HepG2 (cell line): ENCODE measurements around the gene CCDC178. TPM values are rescaled to one million over a fixed set of nuclear protein-coding genes. Genes with fewer than 3 reads are reported as not detected.
A peak's percentile ranks its signal among the peaks of the same experiment; 100 is the strongest.

Experiments
- ATF6 ChIP-seq: sonication (generic); formaldehyde crosslinking; conservative IDR thresholded peaks from 2 replicates; pipeline ENCODE4 v1.4.0; 2020; ENCODE audit warnings: missing genetic modification reagents
- CEBPB ChIP-seq: IDR thresholded peaks from 2 replicates; pipeline ENCODE4 v1.6.1; 2011; ENCODE audit warnings: low read depth, low read length, improper control_type of control experiment, borderline replicate concordance
- CEBPG ChIP-seq: IDR thresholded peaks from 2 replicates; pipeline ENCODE4 v1.6.1; 2016
- EP300 ChIP-seq, 3 experiments: sonication (generic) in 1 of 3; formaldehyde crosslinking in 1 of 3; IDR thresholded peaks; 2 replicates each; pipeline versions ENCODE4 v1.5.1 to v1.6.1; 2011 to 2020; ENCODE audit warnings: low read depth in 2 of 3, low read length in 2 of 3, borderline replicate concordance in 1 of 3, improper control_type of control experiment in 1 of 3, mild to moderate bottlenecking in 1 of 3, missing genetic modification reagents in 1 of 3, moderate library complexity in 1 of 3
- GATAD2A ChIP-seq: IDR thresholded peaks from 2 replicates; pipeline ENCODE4 v1.6.1; 2016
- HMG20A ChIP-seq: IDR thresholded peaks from 2 replicates; pipeline ENCODE4 v1.6.1; 2016; ENCODE audit warnings: borderline replicate concordance
- KAT7 ChIP-seq: IDR thresholded peaks from 2 replicates; pipeline ENCODE4 v1.6.1; 2018; ENCODE audit warnings: borderline replicate concordance, missing compliant biosample characterization
- RELA ChIP-seq: sonication (generic); formaldehyde crosslinking; IDR thresholded peaks from 2 replicates; pipeline ENCODE4 v1.4.0; 2020; ENCODE audit warnings: missing genetic modification reagents
- SOX5 ChIP-seq: IDR thresholded peaks from 2 replicates; pipeline ENCODE4 v1.6.1; 2016; ENCODE audit warnings: borderline replicate concordance
- TFAP4 ChIP-seq: sonication (generic); IDR thresholded peaks from 2 replicates; pipeline ENCODE4 v1.6.1; 2016; ENCODE audit warnings: low read depth, borderline replicate concordance
- XRCC5 ChIP-seq: fragments of 200-400 bp; formaldehyde crosslinking; optimal IDR thresholded peaks from 2 replicates; pipeline ENCODE3; 2017; ENCODE audit warnings: mild to moderate bottlenecking, low read length
- ZFAT ChIP-seq: sonication (generic); formaldehyde crosslinking; conservative IDR thresholded peaks from 2 replicates; pipeline ENCODE4 v1.8.1; 2023; ENCODE audit warnings: missing genetic modification reagents, inconsistent platforms
- ZFP1 ChIP-seq: IDR thresholded peaks from 2 replicates; pipeline ENCODE4 v1.6.1; 2016
- ZNF383 ChIP-seq: sonication (generic); formaldehyde crosslinking; IDR thresholded peaks from 2 replicates; pipeline ENCODE4 v1.4.0; 2020; ENCODE audit warnings: missing genetic modification reagents, mild to moderate bottlenecking, borderline replicate concordance
- ZNF460 ChIP-seq: sonication (generic); formaldehyde crosslinking; IDR thresholded peaks from 2 replicates; pipeline ENCODE4 v1.5.1; 2020; ENCODE audit warnings: missing genetic modification reagents, mild to moderate bottlenecking, borderline replicate concordance
- ZNF839 ChIP-seq: sonication (generic); formaldehyde crosslinking; IDR thresholded peaks from 2 replicates; pipeline ENCODE4 v1.4.0; 2020; ENCODE audit warnings: missing genetic modification reagents, mild to moderate bottlenecking, borderline replicate concordance
- polyA plus RNA-seq, 8 experiments: library from polyadenylated mRNA; depleted of rRNA in 3 of 8; stranded (reverse) in 7 of 8; unstranded in 1 of 8; fragments of >200 nt; fragmentation: Illumina TruSeq in 4 of 8; extraction: Trizol in 4 of 8; gene quantifications; 2 replicates each; pipeline versions ENCODE4 v1.2.1 to v1.2.3, GENCODE V29; 2011 to 2016; ENCODE audit warnings: low read depth in 4 of 8, missing spikeins in 1 of 8, mixed read lengths in 1 of 8; ENCODE audit not compliant: insufficient read depth in 1 of 8
- total RNA-seq, 5 experiments: library from RNA; depleted of rRNA; stranded (reverse); fragments of >200 nt; fragmentation: Illumina TruSeq; extraction: Trizol; gene quantifications; 2 replicates each; pipeline ENCODE4 v1.2.3, GENCODE V29; 2016; ENCODE audit warnings: low read depth in 1 of 5
- TF ChIP-seq, protein P1 (sequence below): sonication (generic); formaldehyde crosslinking; IDR thresholded peaks from 2 replicates; pipeline ENCODE4 v1.5.0; 2020; ENCODE audit warnings: mild to moderate bottlenecking, low read depth, missing genetic modification reagents, borderline replicate concordance
- TF ChIP-seq, protein P2 (sequence below): sonication (generic); formaldehyde crosslinking; IDR thresholded peaks from 2 replicates; pipeline ENCODE4 v1.5.0; 2020; ENCODE audit warnings: mild to moderate bottlenecking, missing genetic modification reagents
- TF ChIP-seq, protein P3 (sequence below): IDR thresholded peaks from 2 replicates; pipeline ENCODE4 v1.4.0; 2020; ENCODE audit warnings: mild to moderate bottlenecking, missing genetic modification reagents

The CCDC178 gene
- total and polyA plus RNA-seq, 2 of the 13 experiments (the other 11 are each of a cell fraction or from before 2014, with no cell fraction given) = not detected

GRCh38 chr18:32920796-32921787 lies 519.4 kb downstream of the CCDC178 start (continued):
- TF ChIP-seq, protein P1, sequence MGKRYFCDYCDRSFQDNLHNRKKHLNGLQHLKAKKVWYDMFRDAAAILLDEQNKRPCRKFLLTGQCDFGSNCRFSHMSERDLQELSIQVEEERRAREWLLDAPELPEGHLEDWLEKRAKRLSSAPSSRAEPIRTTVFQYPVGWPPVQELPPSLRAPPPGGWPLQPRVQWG (CRISPR knock-in tag) = no peak
- TF ChIP-seq GATAD2A (CRISPR knock-in tag) (0 out of 2 replicates have a peak, but pooled peaks have one; percentile 41), ATF6 (no peak), TFAP4 (peak; percentile 59; the same call in 1 of the 2 replicates), ZNF460 (CRISPR knock-in tag) (no peak), ZFAT (CRISPR knock-in tag) (no peak), HMG20A (CRISPR knock-in tag) (peak; percentile 65; the same call in 1 of the 2 replicates), CEBPB (peak; percentile 78), ZFP1 (CRISPR knock-in tag) (no peak), ZNF383 (no peak), SOX5 (peak; percentile 54; the same call in 1 of the 2 replicates), ZNF839 (CRISPR knock-in tag) (no peak), KAT7 (CRISPR knock-in tag) (no peak), EP300 (IDR thresholded peaks at IDR 0.05; ENCODE audit: low read depth in 2 of 2, low read length in 2 of 2) (peak in 1 of 2 experiments; percentile 53; a peak in 2 of 4 replicates), EP300 (CRISPR knock-in tag; IDR thresholded peaks at IDR 0.05; ENCODE audit: borderline replicate concordance) (no peak), XRCC5 (no peak), CEBPG (CRISPR knock-in tag) (peak; percentile 56; the same call in 1 of the 2 replicates), RELA (CRISPR knock-in tag) (no peak)
- TF ChIP-seq, protein P2, sequence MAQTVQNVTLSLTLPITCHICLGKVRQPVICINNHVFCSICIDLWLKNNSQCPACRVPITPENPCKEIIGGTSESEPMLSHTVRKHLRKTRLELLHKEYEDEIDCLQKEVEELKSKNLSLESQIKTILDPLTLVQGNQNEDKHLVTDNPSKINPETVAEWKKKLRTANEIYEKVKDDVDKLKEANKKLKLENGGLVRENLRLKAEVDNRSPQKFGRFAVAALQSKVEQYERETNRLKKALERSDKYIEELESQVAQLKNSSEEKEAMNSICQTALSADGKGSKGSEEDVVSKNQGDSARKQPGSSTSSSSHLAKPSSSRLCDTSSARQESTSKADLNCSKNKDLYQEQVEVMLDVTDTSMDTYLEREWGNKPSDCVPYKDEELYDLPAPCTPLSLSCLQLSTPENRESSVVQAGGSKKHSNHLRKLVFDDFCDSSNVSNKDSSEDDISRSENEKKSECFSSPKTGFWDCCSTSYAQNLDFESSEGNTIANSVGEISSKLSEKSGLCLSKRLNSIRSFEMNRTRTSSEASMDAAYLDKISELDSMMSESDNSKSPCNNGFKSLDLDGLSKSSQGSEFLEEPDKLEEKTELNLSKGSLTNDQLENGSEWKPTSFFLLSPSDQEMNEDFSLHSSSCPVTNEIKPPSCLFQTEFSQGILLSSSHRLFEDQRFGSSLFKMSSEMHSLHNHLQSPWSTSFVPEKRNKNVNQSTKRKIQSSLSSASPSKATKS (CRISPR knock-in tag) = no peak
- TF ChIP-seq, protein P3, sequence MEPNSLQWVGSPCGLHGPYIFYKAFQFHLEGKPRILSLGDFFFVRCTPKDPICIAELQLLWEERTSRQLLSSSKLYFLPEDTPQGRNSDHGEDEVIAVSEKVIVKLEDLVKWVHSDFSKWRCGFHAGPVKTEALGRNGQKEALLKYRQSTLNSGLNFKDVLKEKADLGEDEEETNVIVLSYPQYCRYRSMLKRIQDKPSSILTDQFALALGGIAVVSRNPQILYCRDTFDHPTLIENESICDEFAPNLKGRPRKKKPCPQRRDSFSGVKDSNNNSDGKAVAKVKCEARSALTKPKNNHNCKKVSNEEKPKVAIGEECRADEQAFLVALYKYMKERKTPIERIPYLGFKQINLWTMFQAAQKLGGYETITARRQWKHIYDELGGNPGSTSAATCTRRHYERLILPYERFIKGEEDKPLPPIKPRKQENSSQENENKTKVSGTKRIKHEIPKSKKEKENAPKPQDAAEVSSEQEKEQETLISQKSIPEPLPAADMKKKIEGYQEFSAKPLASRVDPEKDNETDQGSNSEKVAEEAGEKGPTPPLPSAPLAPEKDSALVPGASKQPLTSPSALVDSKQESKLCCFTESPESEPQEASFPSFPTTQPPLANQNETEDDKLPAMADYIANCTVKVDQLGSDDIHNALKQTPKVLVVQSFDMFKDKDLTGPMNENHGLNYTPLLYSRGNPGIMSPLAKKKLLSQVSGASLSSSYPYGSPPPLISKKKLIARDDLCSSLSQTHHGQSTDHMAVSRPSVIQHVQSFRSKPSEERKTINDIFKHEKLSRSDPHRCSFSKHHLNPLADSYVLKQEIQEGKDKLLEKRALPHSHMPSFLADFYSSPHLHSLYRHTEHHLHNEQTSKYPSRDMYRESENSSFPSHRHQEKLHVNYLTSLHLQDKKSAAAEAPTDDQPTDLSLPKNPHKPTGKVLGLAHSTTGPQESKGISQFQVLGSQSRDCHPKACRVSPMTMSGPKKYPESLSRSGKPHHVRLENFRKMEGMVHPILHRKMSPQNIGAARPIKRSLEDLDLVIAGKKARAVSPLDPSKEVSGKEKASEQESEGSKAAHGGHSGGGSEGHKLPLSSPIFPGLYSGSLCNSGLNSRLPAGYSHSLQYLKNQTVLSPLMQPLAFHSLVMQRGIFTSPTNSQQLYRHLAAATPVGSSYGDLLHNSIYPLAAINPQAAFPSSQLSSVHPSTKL (CRISPR knock-in tag) = peak; percentile 55
